Lower leg skin (tissue), 3 donors: Measurements from ENCODE around the gene EIF1AX.

ENCODE experiments used
- CTCF ChIP-seq, 3 donors: fragments of 450-650 bp; IDR thresholded peaks; one replicate each; pipeline ENCODE4 v1.5.1; 2016; ENCODE audit warnings: antibody characterized with exemption in 3 of 3, mild to moderate bottlenecking in 3 of 3, moderate library complexity in 2 of 3
- POLR2A ChIP-seq, 2 donors: fragments of 450-650 bp; IDR thresholded peaks; one replicate each; pipeline ENCODE4 v1.6.1; 2016 to 2017; ENCODE audit warnings: antibody characterized with exemption in 2 of 2, mild to moderate bottlenecking in 1 of 2, moderate library complexity in 1 of 2

- no peak for TF ChIP-seq CTCF (IDR thresholded peaks at IDR 0.05)
- TF ChIP-seq POLR2A (IDR thresholded peaks at IDR 0.05) = no peak
Observed at GRCh38 chrX:20135944-20136343, 5.7 kb downstream of the EIF1AX start.
